ENCODE data around the gene APOL4.
A peak's percentile ranks its signal among the peaks of the same experiment; 100 is the strongest.
"Not testable (repeated sequence)": the region's sequence is repeated elsewhere in the genome, so short reads cannot be mapped to it uniquely, and the experiment has no call there.

Gene APOL4

DNA sequence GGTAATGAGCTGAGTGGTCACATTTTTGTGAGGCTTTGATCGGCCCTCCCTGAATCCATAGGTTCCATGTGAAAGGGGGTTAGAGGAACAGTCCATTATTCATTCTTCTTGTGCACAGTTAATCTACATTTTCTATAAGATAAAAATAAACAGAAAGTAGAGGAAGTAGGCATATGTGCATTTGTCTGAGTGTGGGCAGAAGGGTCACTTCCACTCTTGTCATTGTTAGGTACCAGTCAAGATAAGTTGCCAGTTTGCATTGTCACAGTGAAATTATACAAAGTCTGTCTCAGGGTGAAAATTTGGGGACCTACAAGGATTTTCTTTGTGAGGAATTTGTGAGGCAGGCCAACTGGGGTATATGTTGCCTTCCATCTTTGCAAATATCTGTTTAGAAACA is 4.6 kb upstream of the APOL4 start:
- DNase-seq (ENCODE audit: low read depth) = no peak
- TF ChIP-seq, protein P1, sequence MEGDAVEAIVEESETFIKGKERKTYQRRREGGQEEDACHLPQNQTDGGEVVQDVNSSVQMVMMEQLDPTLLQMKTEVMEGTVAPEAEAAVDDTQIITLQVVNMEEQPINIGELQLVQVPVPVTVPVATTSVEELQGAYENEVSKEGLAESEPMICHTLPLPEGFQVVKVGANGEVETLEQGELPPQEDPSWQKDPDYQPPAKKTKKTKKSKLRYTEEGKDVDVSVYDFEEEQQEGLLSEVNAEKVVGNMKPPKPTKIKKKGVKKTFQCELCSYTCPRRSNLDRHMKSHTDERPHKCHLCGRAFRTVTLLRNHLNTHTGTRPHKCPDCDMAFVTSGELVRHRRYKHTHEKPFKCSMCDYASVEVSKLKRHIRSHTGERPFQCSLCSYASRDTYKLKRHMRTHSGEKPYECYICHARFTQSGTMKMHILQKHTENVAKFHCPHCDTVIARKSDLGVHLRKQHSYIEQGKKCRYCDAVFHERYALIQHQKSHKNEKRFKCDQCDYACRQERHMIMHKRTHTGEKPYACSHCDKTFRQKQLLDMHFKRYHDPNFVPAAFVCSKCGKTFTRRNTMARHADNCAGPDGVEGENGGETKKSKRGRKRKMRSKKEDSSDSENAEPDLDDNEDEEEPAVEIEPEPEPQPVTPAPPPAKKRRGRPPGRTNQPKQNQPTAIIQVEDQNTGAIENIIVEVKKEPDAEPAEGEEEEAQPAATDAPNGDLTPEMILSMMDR (conservative IDR thresholded peaks at IDR 0.05; ENCODE audit: low read depth, low read length) = no peak
- no peak overlapping the region for H3K4me3 ChIP-seq (ENCODE audit: low read depth, low read length)

DNA sequence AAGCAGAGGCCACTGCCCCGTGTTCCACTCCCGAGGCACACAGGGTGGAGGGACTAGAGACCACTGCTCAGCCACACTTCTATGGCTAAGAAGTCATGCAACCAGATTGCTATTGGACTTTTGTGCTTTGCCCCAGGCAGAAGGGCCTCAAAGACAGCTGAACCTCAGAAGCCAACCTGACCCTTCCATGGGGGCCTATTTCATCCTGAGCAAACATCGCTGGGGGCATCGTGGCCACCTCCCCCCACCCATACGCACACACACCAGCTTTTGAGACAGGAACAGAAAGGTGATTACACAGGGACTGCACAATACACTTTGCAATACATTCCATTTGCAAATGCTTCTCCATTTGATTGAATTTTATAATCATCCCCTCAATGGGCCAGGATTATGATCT is 4.0 kb upstream of the APOL4 start:
- not testable (repeated sequence) for H3K4me3 ChIP-seq (ENCODE audit: low read depth, low read length); DNase-seq (ENCODE audit: low read depth)

DNA sequence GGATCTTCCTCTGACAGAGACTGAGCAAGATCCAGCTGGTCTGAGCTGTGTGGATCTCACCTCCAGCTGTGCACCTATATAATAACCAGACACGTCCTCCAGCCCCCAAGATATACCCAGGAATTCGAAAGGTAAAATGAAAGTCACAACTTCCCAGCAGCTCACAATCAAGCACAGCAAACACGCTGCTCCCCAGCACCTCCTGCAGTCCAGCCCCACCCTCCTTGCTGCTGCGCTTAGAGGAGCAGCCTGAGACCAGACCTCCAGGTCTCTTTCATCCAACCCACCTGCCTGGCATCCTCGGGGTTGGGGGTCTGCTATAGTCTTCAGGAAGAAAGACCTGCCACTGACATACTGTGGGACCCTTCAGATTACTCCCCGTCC is 3.0 kb upstream of the APOL4 start:
- no peak overlapping the region for H3K4me3 ChIP-seq (ENCODE audit: low read depth, low read length)
- TF ChIP-seq, protein P1 (conservative IDR thresholded peaks at IDR 0.05; ENCODE audit: low read depth, low read length) = no peak
- no peak for DNase-seq (ENCODE audit: low read depth)

DNA sequence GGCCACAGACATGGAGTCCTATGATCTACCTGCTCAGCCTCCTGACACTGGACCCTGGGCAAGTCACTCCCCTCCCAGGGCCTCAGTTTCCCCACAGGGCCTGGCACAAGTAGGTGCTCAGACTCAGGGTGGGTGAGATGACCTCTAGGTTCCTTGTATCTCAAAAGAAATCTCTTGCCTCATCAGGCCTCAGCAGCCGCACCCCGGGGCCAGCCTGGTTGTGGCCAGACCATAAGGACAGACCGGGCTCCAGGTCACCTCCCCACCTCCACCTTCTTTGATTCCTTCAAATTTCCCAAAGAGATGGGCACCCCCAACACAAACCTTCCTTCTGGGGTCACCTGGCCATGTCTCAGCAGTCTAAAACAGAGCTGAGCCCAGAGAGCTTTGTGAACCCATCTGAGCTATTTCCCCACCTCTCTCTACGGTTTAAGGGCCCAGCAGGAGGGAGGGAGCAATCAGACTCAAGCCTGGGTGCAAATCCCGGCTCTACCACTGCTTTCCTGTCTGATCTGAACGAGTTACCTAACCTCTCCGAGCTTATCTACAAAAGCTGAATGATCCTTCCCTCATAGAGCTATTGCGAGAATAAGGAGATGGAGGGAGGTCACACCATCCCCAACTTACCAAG is 2.5 kb upstream of the APOL4 start:
- TF ChIP-seq, protein P1 (conservative IDR thresholded peaks at IDR 0.05; ENCODE audit: low read depth, low read length) = no peak
- no peak for DNase-seq (ENCODE audit: low read depth)
- H3K4me3 ChIP-seq (ENCODE audit: low read depth, low read length) = no peak overlapping the region

DNA sequence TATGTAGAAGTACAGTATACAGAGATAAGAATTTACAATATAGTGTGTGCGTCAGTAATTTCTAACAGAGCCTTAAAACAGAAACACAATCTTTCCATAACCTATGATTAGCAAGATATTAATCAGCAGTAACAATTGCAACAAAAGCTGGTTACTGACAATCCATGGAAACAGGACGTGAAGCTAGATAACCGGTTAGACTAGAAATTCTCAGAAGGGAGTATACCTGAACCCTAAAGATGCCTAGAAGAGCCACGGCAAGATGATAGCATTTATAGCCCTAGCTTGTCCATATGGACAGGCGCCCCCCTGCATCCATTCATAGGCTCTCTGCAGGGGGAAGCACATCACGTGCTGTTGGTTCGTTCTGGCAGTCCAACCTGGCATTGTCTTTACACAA is 1.8 kb upstream of the APOL4 start:
- DNase-seq (ENCODE audit: low read depth); H3K4me3 ChIP-seq (ENCODE audit: low read depth, low read length): not testable (repeated sequence)

DNA sequence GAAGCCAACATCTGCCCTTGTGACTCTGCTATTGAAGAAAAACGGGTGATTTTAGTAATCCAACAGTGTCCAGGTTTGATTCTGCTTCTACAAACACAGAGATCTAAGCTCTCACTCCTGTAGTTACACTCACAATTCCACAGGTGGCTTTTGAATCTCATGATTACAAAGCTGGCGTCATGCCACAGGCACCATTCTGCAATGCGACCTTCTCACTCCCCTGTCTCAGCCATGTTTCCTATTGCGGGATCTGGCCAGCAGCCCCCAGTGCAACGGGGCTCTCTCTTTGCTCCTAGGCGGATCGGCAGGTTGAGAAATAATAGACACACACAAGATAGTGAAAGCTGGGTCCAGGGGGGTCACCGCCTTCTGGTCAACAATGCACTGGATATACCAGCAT is 1.3 kb upstream of the APOL4 start:
- DNase-seq (ENCODE audit: low read depth) = peak; percentile 38
- not testable (repeated sequence) for H3K4me3 ChIP-seq (ENCODE audit: low read depth, low read length)
- TF ChIP-seq, protein P1 (conservative IDR thresholded peaks at IDR 0.05; ENCODE audit: low read depth, low read length) = peak; percentile 6

DNA sequence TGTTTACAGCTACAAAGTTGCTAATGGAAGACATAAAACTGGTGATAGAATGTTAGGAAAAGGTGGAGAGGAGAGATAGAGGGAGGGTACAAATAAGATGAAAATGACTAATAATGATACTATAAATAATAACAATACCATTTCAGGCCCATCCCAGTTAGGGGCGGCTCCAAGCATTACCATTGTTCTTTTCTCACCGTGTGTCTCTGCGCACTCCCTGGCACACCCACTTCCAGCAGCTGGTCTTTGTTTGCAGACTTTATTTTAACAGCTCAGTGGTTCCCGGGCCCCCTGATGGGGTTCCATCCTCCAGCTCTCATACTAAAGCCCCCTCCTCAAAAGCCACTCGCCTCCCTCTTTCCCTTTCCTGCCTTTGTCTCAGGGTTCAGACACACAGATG is 584 bp downstream of the APOL4 start:
- not testable (repeated sequence) for H3K4me3 ChIP-seq (ENCODE audit: low read depth, low read length); DNase-seq (ENCODE audit: low read depth)

DNA sequence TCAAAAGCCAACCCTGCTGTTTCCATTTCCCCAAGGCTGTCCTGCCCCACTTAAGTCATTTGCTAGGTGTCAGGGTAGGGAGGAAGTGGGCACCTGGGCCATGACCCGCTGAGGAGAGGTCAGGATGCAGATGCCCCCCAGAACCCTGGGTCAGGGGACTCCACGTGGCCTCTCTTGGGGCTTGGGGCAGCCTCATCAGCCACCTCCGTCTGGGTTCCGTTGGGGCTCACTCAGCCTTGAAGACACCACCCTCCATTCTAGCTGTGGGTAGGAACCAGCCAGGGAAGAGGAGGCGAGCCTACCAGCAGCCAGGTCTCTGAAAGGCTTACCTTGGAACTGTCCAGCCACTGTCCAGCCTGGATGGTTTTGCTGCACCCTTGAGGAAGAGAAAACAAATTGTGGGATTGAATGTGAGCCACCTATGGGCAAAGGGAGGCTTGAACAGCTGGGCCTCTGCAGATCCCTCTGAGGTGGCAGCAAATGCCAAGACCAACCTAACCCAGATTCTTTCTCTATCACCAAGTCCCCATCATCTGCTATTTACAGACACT is 2.5 kb downstream of the APOL4 start:
- no peak for DNase-seq (ENCODE audit: low read depth)
- H3K4me3 ChIP-seq (ENCODE audit: low read depth, low read length) = no peak overlapping the region
- TF ChIP-seq, protein P1 (conservative IDR thresholded peaks at IDR 0.05; ENCODE audit: low read depth, low read length) = peak; percentile 5

DNA sequence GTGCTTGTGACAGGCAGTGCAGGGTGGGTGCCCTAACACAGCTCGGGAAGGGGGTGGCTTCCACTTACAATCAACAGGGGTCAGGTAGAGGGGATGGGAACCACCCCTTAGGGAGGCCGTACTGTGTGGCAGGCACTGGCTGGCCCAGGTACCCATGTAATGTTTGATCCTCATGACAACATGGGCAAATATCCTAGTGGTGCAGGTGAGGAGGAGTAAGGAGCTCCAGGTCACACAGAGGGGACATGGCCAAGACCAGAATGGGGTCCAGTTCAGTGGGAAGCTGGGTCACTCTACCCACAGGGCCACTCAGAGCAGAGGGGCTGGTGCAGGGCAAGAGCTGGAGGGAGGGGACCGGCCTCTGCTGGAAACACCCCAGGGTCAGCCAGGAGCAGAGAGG is 3.1 kb downstream of the APOL4 start:
- no peak for DNase-seq (ENCODE audit: low read depth)
- no peak overlapping the region for H3K4me3 ChIP-seq (ENCODE audit: low read depth, low read length)
- TF ChIP-seq, protein P1 (conservative IDR thresholded peaks at IDR 0.05; ENCODE audit: low read depth, low read length) = no peak
